ENCODE measurements around the gene RABGAP1L.

RABGAP1L gene

DNA sequence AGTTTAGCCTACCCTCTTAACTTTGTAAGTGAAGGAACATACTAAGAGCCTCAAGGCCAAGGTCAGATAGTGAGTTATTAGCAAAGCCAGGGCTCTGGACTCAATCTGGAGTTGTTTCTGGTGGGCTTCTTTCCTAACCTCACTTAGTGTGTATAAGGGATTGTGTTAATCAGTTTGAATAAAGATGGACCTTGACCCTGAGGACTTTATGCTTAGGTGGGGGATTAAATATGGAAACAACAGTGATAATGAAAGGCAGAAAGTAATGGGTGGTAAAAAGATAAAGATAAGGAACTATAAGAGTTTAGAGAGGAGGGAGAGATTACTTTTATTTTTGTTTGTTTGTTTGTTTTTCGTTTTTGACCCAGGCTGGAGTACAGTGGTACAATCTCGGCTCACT lies 5.5 kb downstream of the RABGAP1L start:
- H3K79me2 ChIP-seq (ENCODE audit: control insufficient read depth, insufficient read depth, low read length, poor library complexity) = peaks cover 1% of the 10 kb centered on the region
- H4K8ac ChIP-seq (ENCODE audit: low read depth, low read length) = no peak overlapping the region
- no peaks in the 10 kb centered on the region for H3K36me3 ChIP-seq (ENCODE audit: control insufficient read depth in 1 of 2, insufficient read depth in 2 of 2, low read length in 2 of 2)
- H3K4me2 ChIP-seq (ENCODE audit: low read length) = no peak overlapping the region
- H3K4me3 ChIP-seq (ENCODE audit: low read depth, low read length) = no peak overlapping the region
- DNase-seq = no peak
- H3K9ac ChIP-seq (ENCODE audit: low read length) = no peak overlapping the region
- no peaks in the 10 kb centered on the region for H3K27me3 ChIP-seq (ENCODE audit: insufficient read depth, low read length)
- H2BK120ac ChIP-seq (ENCODE audit: insufficient read depth, low read length, poor library complexity) = no peak overlapping the region
- H3K79me1 ChIP-seq (ENCODE audit: low read length) = no peaks in the 10 kb centered on the region
- H3K4ac ChIP-seq (ENCODE audit: low read depth, low read length) = no peak overlapping the region
- H2AFZ ChIP-seq (ENCODE audit: insufficient read depth, low read length, poor library complexity) = no peak overlapping the region
- no peak overlapping the region for H2BK5ac ChIP-seq (ENCODE audit: low read depth, low read length, poor library complexity)
- H3K9me3 ChIP-seq (ENCODE audit: insufficient read depth, low read depth, low read length) = no peaks in the 10 kb centered on the region
- no CpG with 5 or more reads among the region's 2 CpGs for WGBS (ENCODE audit: extremely low coverage, insufficient coverage, insufficient read length)
- no peak overlapping the region for H3K27ac ChIP-seq (ENCODE audit: low read depth, low read length)
- H3K23ac ChIP-seq (ENCODE audit: low read length) = no peak overlapping the region
- H4K91ac ChIP-seq (ENCODE audit: low read depth, low read length) = no peak overlapping the region
- H2AK5ac ChIP-seq (ENCODE audit: low read length) = no peak overlapping the region
- H3K18ac ChIP-seq (ENCODE audit: low read length) = no peak overlapping the region
- peaks cover 0 to 4% of the 10 kb centered on the region in 2 experiments for H3K4me1 ChIP-seq (ENCODE audit: control insufficient read depth in 1 of 2, insufficient read depth in 2 of 2, low read length in 2 of 2)
- no peak overlapping the region for H3K14ac ChIP-seq (ENCODE audit: low read length)
- H2BK12ac ChIP-seq (ENCODE audit: low read length) = no peak overlapping the region
- no peak overlapping the region for H4K12ac ChIP-seq (ENCODE audit: low read depth, low read length)

DNA sequence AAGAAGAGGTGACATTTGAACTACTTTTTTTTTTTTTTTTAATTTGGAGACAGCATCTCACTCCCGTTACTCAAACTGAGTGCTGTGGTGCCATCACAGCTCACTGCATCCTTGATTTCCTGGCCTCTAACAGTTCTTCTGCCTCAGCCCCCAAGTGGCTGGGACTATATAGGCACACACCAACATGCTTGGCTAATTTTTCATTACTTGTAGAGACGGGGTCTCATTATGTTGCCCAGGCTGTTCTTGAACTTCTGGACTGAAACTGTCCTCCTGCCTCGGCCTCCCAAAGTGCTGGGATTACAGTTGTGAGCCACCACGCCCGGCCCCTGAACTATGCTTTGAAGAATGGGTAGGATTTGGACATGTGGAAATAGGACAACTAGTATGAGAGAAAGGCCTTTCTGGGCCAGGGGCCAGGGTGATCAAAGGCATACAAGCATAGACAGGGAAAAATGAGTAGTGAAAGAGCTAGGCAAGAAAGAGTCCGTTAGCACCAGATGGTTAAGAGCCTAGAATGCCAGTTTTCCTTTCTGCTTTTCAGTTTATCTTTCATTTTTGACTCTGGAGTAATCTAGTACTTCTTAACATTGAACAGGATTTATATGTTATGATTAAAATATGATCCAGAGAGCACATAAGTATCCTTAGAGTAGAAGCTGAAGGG lies 6.3 kb downstream of the RABGAP1L start:
- Histone ChIP-seq H3K79me1 (ENCODE audit: low read length) (no peaks in the 10 kb centered on the region), H3K23ac (ENCODE audit: low read length) (no peak overlapping the region), H3K36me3 (ENCODE audit: control insufficient read depth in 1 of 2, insufficient read depth in 2 of 2, low read length in 2 of 2) (no peaks in the 10 kb centered on the region), H3K4me1 (ENCODE audit: control insufficient read depth in 1 of 2, insufficient read depth in 2 of 2, low read length in 2 of 2) (no peaks in the 10 kb centered on the region), H4K91ac (ENCODE audit: low read depth, low read length) (no peak overlapping the region), H3K9ac (ENCODE audit: low read length) (no peak overlapping the region), H2BK120ac (ENCODE audit: insufficient read depth, low read length, poor library complexity) (no peak overlapping the region), H2AFZ (ENCODE audit: insufficient read depth, low read length, poor library complexity) (no peak overlapping the region), H3K18ac (ENCODE audit: low read length) (no peak overlapping the region), H2BK5ac (ENCODE audit: low read depth, low read length, poor library complexity) (no peak overlapping the region), H3K79me2 (ENCODE audit: control insufficient read depth, insufficient read depth, low read length, poor library complexity) (no peaks in the 10 kb centered on the region), H3K27me3 (ENCODE audit: insufficient read depth, low read length) (no peaks in the 10 kb centered on the region), H4K12ac (ENCODE audit: low read depth, low read length) (no peak overlapping the region), H3K4me2 (ENCODE audit: low read length) (no peak overlapping the region), H3K9me3 (ENCODE audit: insufficient read depth, low read depth, low read length) (no peaks in the 10 kb centered on the region), H3K27ac (ENCODE audit: low read depth, low read length) (no peak overlapping the region), H3K14ac (ENCODE audit: low read length) (no peak overlapping the region), H4K8ac (ENCODE audit: low read depth, low read length) (no peak overlapping the region), H2BK12ac (ENCODE audit: low read length) (no peak overlapping the region), H3K4ac (ENCODE audit: low read depth, low read length) (no peak overlapping the region), H2AK5ac (ENCODE audit: low read length) (no peak overlapping the region), H3K4me3 (ENCODE audit: low read depth, low read length) (no peak overlapping the region)
- peak; percentile 21 to 54 for DNase-seq
- WGBS (ENCODE audit: extremely low coverage, insufficient coverage, insufficient read length) = no CpG with 5 or more reads among the region's 6 CpGs

DNA sequence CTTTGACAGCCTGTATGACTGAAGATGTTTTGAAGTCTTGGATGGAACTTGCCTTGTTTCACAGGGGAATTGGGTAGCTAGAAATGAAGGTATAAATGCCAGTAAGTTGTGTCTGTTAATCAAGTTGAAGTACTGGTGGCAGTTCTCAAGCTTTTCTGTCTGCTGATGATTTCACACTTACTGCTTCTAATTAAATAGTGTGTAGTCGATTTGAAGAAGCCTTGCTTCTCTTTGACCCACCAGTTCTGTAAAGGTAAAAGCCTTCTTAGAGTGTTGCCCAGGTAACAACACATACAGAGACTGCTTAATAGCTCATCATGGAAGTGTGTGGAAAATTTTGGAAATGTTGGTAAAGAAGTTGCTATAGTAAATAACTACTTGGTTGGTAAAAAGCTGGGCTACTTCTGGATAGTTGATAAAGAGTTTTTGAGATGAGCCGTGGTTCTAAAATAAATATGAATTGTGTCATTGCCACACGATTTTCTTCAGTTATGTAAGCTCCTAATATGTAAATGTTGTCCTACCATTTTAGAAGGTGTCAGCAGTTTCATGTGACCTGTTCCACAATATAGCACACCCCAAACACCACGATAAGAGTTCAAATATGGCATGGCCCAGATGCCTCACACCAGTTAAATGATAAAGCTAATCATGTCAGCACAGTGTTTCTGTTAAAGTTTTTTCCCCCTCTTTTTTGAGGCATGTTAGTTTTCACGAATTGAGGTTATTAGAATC lies 7.4 kb downstream of the RABGAP1L start:
- H3K9me3 ChIP-seq (ENCODE audit: insufficient read depth, low read depth, low read length) = no peaks in the 10 kb centered on the region
- H3K18ac ChIP-seq (ENCODE audit: low read length) = no peak overlapping the region
- H2AK5ac ChIP-seq (ENCODE audit: low read length) = no peak overlapping the region
- no peak overlapping the region for H3K4me3 ChIP-seq (ENCODE audit: low read depth, low read length)
- no peak overlapping the region for H2BK5ac ChIP-seq (ENCODE audit: low read depth, low read length, poor library complexity)
- no peak overlapping the region for H3K23ac ChIP-seq (ENCODE audit: low read length)
- WGBS (ENCODE audit: extremely low coverage, insufficient coverage, insufficient read length) = no CpG with 5 or more reads among the region's 5 CpGs
- H2BK120ac ChIP-seq (ENCODE audit: insufficient read depth, low read length, poor library complexity) = no peak overlapping the region
- no peaks in the 10 kb centered on the region for H3K79me1 ChIP-seq (ENCODE audit: low read length)
- DNase-seq = peak in 1 of 2 donors; percentile 85
- no peak overlapping the region for H3K4ac ChIP-seq (ENCODE audit: low read depth, low read length)
- H4K91ac ChIP-seq (ENCODE audit: low read depth, low read length) = no peak overlapping the region
- no peaks in the 10 kb centered on the region for H3K27me3 ChIP-seq (ENCODE audit: insufficient read depth, low read length)
- H3K27ac ChIP-seq (ENCODE audit: low read depth, low read length) = no peak overlapping the region
- no peak overlapping the region for H2AFZ ChIP-seq (ENCODE audit: insufficient read depth, low read length, poor library complexity)
- H3K9ac ChIP-seq (ENCODE audit: low read length) = no peak overlapping the region
- H3K4me1 ChIP-seq (ENCODE audit: control insufficient read depth in 1 of 2, insufficient read depth in 2 of 2, low read length in 2 of 2) = no peaks in the 10 kb centered on the region
- no peak overlapping the region for H3K14ac ChIP-seq (ENCODE audit: low read length)
- no peak overlapping the region for H2BK12ac ChIP-seq (ENCODE audit: low read length)
- no peak overlapping the region for H4K12ac ChIP-seq (ENCODE audit: low read depth, low read length)
- no peak overlapping the region for H4K8ac ChIP-seq (ENCODE audit: low read depth, low read length)
- H3K36me3 ChIP-seq (ENCODE audit: control insufficient read depth in 1 of 2, insufficient read depth in 2 of 2, low read length in 2 of 2) = no peaks in the 10 kb centered on the region
- H3K4me2 ChIP-seq (ENCODE audit: low read length) = no peak overlapping the region
- H3K79me2 ChIP-seq (ENCODE audit: control insufficient read depth, insufficient read depth, low read length, poor library complexity) = no peaks in the 10 kb centered on the region

DNA sequence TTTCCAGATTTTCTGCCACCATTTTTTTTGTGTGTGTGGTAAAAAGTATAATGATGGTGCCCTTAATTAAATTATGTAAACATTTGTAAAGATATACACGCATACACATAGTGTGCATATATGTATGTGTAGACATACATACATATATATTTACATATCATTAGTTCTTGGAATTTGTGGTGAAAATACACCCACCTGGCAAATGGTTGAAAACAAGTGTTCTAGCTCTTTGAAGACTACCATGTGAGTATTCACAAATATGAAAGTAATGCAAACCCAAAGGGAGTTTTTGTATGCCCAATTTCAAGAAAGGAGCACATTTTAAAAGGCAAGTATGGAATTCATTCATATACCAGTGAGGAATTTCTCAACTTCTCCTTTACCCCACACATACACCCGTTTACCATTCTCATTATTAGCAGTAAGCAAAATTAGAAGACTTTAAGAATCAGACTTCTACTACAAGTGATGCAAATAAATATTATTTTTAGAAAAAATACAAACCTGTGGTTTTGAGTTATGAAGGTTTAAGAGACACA lies 8.0 kb downstream of the RABGAP1L start:
- Histone ChIP-seq H2AK5ac (ENCODE audit: low read length) (no peak overlapping the region), H4K12ac (ENCODE audit: low read depth, low read length) (no peak overlapping the region), H3K27ac (ENCODE audit: low read depth, low read length) (no peak overlapping the region), H3K79me1 (ENCODE audit: low read length) (no peaks in the 10 kb centered on the region), H3K4me2 (ENCODE audit: low read length) (no peak overlapping the region), H3K4me3 (ENCODE audit: low read depth, low read length) (no peak overlapping the region), H2AFZ (ENCODE audit: insufficient read depth, low read length, poor library complexity) (no peak overlapping the region), H3K4me1 (ENCODE audit: control insufficient read depth in 1 of 2, insufficient read depth in 2 of 2, low read length in 2 of 2) (no peaks in the 10 kb centered on the region), H3K36me3 (ENCODE audit: control insufficient read depth in 1 of 2, insufficient read depth in 2 of 2, low read length in 2 of 2) (no peaks in the 10 kb centered on the region), H2BK5ac (ENCODE audit: low read depth, low read length, poor library complexity) (no peak overlapping the region), H3K4ac (ENCODE audit: low read depth, low read length) (no peak overlapping the region), H3K18ac (ENCODE audit: low read length) (no peak overlapping the region), H2BK12ac (ENCODE audit: low read length) (no peak overlapping the region), H3K23ac (ENCODE audit: low read length) (no peak overlapping the region), H3K27me3 (ENCODE audit: insufficient read depth, low read length) (no peaks in the 10 kb centered on the region), H3K79me2 (ENCODE audit: control insufficient read depth, insufficient read depth, low read length, poor library complexity) (no peaks in the 10 kb centered on the region), H3K9ac (ENCODE audit: low read length) (no peak overlapping the region), H4K91ac (ENCODE audit: low read depth, low read length) (no peak overlapping the region), H3K14ac (ENCODE audit: low read length) (no peak overlapping the region), H3K9me3 (ENCODE audit: insufficient read depth, low read depth, low read length) (no peaks in the 10 kb centered on the region), H2BK120ac (ENCODE audit: insufficient read depth, low read length, poor library complexity) (no peak overlapping the region), H4K8ac (ENCODE audit: low read depth, low read length) (no peak overlapping the region)
- no peak for DNase-seq
- WGBS (ENCODE audit: extremely low coverage, insufficient coverage, insufficient read length) = no CpG with 5 or more reads among the region's 2 CpGs

Data from trophoblast cell (in vitro differentiated cells and primary cell).